ENCODE data around the gene PDK1. TPM values are rescaled to one million over a fixed set of nuclear protein-coding genes. Genes with fewer than 3 reads are reported as not detected.

The PDK1 gene
- polyA plus RNA-seq, 3 donors, result 5.4 to 10.3 (median 9.7) TPM

DNA sequence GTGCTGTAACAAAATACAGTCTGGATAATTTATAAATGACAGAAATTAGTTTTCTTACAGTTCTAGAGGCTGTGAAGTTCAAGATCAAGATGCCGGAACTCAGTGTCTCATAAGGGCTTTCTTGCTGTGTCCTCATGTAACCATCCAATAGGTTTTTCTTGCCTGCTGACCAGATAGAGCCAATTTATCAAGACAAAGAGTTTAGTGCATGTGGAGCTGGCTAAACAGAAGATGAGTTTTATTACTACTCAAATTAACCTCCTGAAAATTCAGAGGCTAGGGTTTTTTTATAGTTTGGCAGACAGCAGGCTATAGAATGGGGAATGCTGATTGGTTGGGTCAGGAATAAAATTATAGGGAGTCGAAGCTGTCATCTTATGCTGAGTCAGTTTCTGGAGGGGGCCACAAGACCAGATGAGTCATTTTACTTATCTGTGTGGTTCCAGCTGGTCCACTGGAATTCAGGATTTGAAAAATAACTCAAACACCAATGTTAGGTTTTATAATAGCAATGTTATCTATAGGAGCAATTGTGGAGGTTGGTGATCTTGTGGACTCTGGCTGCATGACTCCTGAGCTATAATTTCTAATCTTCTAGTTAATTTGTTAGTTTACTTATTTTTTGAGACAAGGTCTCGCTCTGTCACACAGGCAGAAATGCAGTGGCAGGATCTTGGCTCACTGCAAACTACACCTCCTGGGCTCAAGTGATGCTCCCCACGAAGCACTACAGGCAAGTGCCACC is 3.2 kb upstream of the PDK1 start:
- Mint-ChIP-seq H3K4me1 (peaks cover 27% of the 10 kb centered on the region), H3K9me3 (peaks cover 3 to 12% (median 6%) of the 10 kb centered on the region in 7 donors), H3K36me3 (peaks cover 2 to 3% of the 10 kb centered on the region in 2 donors), H3K4me3 (no peak overlapping the region), H3K27ac (no peak overlapping the region), H3K27me3 (ENCODE audit: low read depth in 3 of 3) (peaks cover 6 to 9% (median 6%) of the 10 kb centered on the region in 3 donors)
- Histone ChIP-seq H4K20me1 (ENCODE audit: insufficient read depth, low read length) (peaks cover 4% of the 10 kb centered on the region), H3K36me3 (replicated peaks in 1 of 2; ENCODE audit: control insufficient read depth in 1 of 2, insufficient read depth in 2 of 2, low read length in 2 of 2) (no peaks in the 10 kb centered on the region), H3K79me2 (ENCODE audit: insufficient read depth, low read length) (peaks cover 13% of the 10 kb centered on the region), H3K9ac (ENCODE audit: insufficient read depth, low read length, poor library complexity, severe bottlenecking) (no peak overlapping the region), H3K9me3 (replicated peaks in 1 of 2; ENCODE audit: control insufficient read depth in 1 of 2, insufficient read depth in 1 of 2, low read length in 2 of 2) (peaks cover 4 to 6% of the 10 kb centered on the region in 2 donors), H3K27ac (ENCODE audit: low read depth in 1 of 2, low read length in 2 of 2) (no peak overlapping the region), H3K4me1 (ENCODE audit: control insufficient read depth in 1 of 2, insufficient read depth in 2 of 2, low read length in 2 of 2) (peaks cover 19 to 23% of the 10 kb centered on the region in 2 donors), H3K27me3 (ENCODE audit: control insufficient read depth in 2 of 2, insufficient read depth in 2 of 2, low read length in 2 of 2) (peaks cover 0 to 8% of the 10 kb centered on the region in 2 donors), H3K4me3 (replicated peaks in 1 of 3; ENCODE audit: low read depth in 2 of 3, low read length in 3 of 3) (no peak overlapping the region), H2AFZ (ENCODE audit: insufficient read depth, low read depth, low read length, poor library complexity, severe bottlenecking) (no peak overlapping the region), H3K4me2 (replicated peaks; ENCODE audit: extremely low read depth, low read length, poor library complexity, severe bottlenecking) (no peak overlapping the region)
- DNase-seq, result peak in 1 of 3 donors; percentile 24
- intact Hi-C loops (cut with micrococcal nuclease), result loop anchor here in 1 of 2 donors (10.0 kb wide), 1 partner anchor 1628 kb away; the partner anchor contains the start of gene GORASP2
- no CpG with 5 or more reads among the region's 4 CpGs for WGBS (ENCODE audit: insufficient coverage)
- TF ChIP-seq, protein P1, sequence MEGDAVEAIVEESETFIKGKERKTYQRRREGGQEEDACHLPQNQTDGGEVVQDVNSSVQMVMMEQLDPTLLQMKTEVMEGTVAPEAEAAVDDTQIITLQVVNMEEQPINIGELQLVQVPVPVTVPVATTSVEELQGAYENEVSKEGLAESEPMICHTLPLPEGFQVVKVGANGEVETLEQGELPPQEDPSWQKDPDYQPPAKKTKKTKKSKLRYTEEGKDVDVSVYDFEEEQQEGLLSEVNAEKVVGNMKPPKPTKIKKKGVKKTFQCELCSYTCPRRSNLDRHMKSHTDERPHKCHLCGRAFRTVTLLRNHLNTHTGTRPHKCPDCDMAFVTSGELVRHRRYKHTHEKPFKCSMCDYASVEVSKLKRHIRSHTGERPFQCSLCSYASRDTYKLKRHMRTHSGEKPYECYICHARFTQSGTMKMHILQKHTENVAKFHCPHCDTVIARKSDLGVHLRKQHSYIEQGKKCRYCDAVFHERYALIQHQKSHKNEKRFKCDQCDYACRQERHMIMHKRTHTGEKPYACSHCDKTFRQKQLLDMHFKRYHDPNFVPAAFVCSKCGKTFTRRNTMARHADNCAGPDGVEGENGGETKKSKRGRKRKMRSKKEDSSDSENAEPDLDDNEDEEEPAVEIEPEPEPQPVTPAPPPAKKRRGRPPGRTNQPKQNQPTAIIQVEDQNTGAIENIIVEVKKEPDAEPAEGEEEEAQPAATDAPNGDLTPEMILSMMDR (IDR thresholded peaks at IDR 0.05), result no peak

DNA sequence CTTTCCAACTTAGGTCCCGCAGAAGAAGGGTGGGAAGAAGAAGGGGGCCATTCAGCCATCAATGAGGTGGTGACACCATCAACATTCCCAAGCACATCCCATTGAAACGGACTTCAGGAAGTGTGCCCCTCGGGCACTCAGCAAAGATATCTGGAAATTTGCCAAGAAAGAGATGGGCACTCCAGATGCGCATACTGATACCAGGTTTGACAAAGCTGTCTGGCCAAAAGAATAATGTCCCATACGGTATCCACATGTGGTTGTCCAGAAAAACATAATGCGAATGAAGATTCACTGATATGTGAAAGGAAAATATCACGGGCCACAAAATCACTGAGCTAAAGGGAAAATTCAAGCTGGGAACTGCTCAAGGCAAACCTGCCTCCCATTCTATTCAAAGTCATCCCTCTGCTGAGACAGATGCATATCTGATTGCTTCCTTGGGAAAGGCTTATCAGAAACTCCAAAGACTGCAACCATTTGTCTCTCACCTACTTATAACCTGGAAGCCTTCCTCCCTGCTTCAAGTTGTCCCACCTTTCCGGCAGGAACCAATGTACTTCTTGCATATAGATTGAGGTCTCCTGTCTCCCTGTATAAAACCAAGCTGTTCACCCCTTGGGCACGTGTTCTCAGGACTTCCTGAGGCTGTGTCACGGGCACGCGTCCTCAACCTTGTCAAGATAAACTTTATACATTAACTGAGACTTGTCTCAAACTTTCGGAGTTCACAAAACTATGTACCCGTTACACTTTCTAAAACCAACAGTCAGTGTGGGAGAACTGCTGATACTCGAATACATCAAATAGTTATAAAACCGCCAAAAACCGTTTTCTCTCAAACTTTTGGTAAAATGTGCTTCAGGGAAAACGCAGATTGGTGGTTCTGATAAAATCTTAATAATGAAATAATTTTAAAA is 1.3 kb upstream of the PDK1 start:
- TF ChIP-seq, protein P1 (IDR thresholded peaks at IDR 0.05), result no peak

More for the DNA sequence above, 1.3 kb upstream of the PDK1 start:
- peak overlapping the region in 1 of 2 donors; percentile 84 for H3K27ac ChIP-seq (ENCODE audit: low read depth in 1 of 2, low read length in 2 of 2)
- Mint-ChIP-seq H3K36me3 (peaks cover 0 to 9% of the 10 kb centered on the region in 2 donors), H3K27me3 (ENCODE audit: low read depth in 3 of 3) (peaks cover 4 to 9% (median 6%) of the 10 kb centered on the region in 3 donors), H3K4me1 (peaks cover 29% of the 10 kb centered on the region), H3K9me3 (no peaks in the 10 kb centered on the region), H3K4me3 (peak overlapping the region; percentile 89 to 96), H3K27ac (peak overlapping the region in 4 of 7 donors; percentile 27 to 94 (median 78))
- peak overlapping the region; percentile 82 for H2AFZ ChIP-seq (ENCODE audit: insufficient read depth, low read depth, low read length, poor library complexity, severe bottlenecking)
- no peaks in the 10 kb centered on the region for H3K9me3 ChIP-seq (replicated peaks in 1 of 2; ENCODE audit: control insufficient read depth in 1 of 2, insufficient read depth in 1 of 2, low read length in 2 of 2)
- intact Hi-C loops (cut with micrococcal nuclease), result loop anchor here in 1 of 2 donors (10.0 kb wide), 1 partner anchor 1630 kb away; the partner anchor contains the start of gene GORASP2
- H3K27me3 ChIP-seq (ENCODE audit: control insufficient read depth in 2 of 2, insufficient read depth in 2 of 2, low read length in 2 of 2), result peaks cover 0 to 8% of the 10 kb centered on the region in 2 donors
- H3K4me3 ChIP-seq (replicated peaks in 1 of 3; ENCODE audit: low read depth in 2 of 3, low read length in 3 of 3), result peak overlapping the region in 2 of 3 experiments; percentile 65 to 81
- H3K79me2 ChIP-seq (ENCODE audit: insufficient read depth, low read length), result peaks cover 18% of the 10 kb centered on the region
- H3K4me1 ChIP-seq (ENCODE audit: control insufficient read depth in 1 of 2, insufficient read depth in 2 of 2, low read length in 2 of 2), result peaks cover 19 to 23% of the 10 kb centered on the region in 2 donors
- DNase-seq, result peak in 1 of 3 donors; percentile 14
- peak overlapping the region; percentile 91 for H3K4me2 ChIP-seq (replicated peaks; ENCODE audit: extremely low read depth, low read length, poor library complexity, severe bottlenecking)
- peaks cover 4% of the 10 kb centered on the region for H4K20me1 ChIP-seq (ENCODE audit: insufficient read depth, low read length)
- H3K9ac ChIP-seq (ENCODE audit: insufficient read depth, low read length, poor library complexity, severe bottlenecking), result peak overlapping the region; percentile 87
- H3K36me3 ChIP-seq (replicated peaks in 1 of 2; ENCODE audit: control insufficient read depth in 1 of 2, insufficient read depth in 2 of 2, low read length in 2 of 2), result no peaks in the 10 kb centered on the region
- WGBS (ENCODE audit: insufficient coverage), result 64% methylated on average over 9 of the region's 18 CpGs

All from CD14-positive monocyte (primary cell).